ENCODE data around the gene GAB2. TPM values are rescaled to one million over a fixed set of nuclear protein-coding genes. Genes with fewer than 3 reads are reported as not detected.

GAB2 gene
- total and polyA plus RNA-seq, 2 of the 13 experiments (the other 11 are each of a cell fraction or from before 2014, with no cell fraction given) = 4.1 to 8.6 TPM

GRCh38 chr11:78244546-78245255 lies 172.9 kb downstream of the GAB2 start:
- Histone ChIP-seq H3K4me3 (replicated peaks in 1 of 3; ENCODE audit: insufficient read depth in 1 of 3, low read depth in 2 of 3, low read length in 3 of 3) (no peak overlapping the region), H3K4me2 (ENCODE audit: low read depth, low read length) (no peak overlapping the region), H3K27me3 (ENCODE audit: control insufficient read depth in 1 of 2, insufficient read depth in 2 of 2, low read length in 2 of 2) (no peaks in the 10 kb centered on the region), H3K9ac (ENCODE audit: insufficient read depth, low read depth, low read length) (no peak overlapping the region), H4K20me1 (ENCODE audit: insufficient read depth, low read length) (no peaks in the 10 kb centered on the region), H3K36me3 (replicated peaks in 1 of 2; ENCODE audit: control insufficient read depth in 1 of 2, insufficient read depth in 2 of 2, low read length in 2 of 2) (peaks cover 0 to under 1% of the 10 kb centered on the region in 2 experiments; a peak in 2 of 5 replicates), H3K79me2 (ENCODE audit: insufficient read depth, low read length) (no peaks in the 10 kb centered on the region), H2AFZ (ENCODE audit: low read length) (no peak overlapping the region), H3K27ac (ENCODE audit: extremely low read length, insufficient read depth, low read length) (no peak overlapping the region), H3K4me1 (ENCODE audit: insufficient read depth, low read length) (no peaks in the 10 kb centered on the region), H3K9me3 (ENCODE audit: low read length) (peaks cover 9% of the 10 kb centered on the region; the same call in 1 of the 2 replicates)
- ATAC-seq (no peak), FAIRE-seq (no peak), DNase-seq (ENCODE audit: low spot score) (no peak)
- ChIA-PET CTCF (ENCODE audit: low intra/inter-chr PET ratio, low total read pairs) (no interaction called here), POLR2A (no interaction called here)
- in situ Hi-C loops (cut with HindIII; ENCODE audit: extremely low pct_ligation_motif_present, low pct_unique_long_range_greater_than_20kb) (no loop called here), intact Hi-C loops (cut with micrococcal nuclease; ENCODE audit: unreplicated experiment) (no loop called here)
- 92% methylated on average over 4 of the region's 4 CpGs for WGBS (ENCODE audit: low lambda C conversion rate)
- TF ChIP-seq ATF7 (IDR thresholded peaks at IDR 0.05) = peak; percentile 51; the same call in 1 of the 2 replicates
- TF ChIP-seq ATF7 (CRISPR knock-in tag; IDR thresholded peaks at IDR 0.05) = no peak
- TF ChIP-seq, protein P1, sequence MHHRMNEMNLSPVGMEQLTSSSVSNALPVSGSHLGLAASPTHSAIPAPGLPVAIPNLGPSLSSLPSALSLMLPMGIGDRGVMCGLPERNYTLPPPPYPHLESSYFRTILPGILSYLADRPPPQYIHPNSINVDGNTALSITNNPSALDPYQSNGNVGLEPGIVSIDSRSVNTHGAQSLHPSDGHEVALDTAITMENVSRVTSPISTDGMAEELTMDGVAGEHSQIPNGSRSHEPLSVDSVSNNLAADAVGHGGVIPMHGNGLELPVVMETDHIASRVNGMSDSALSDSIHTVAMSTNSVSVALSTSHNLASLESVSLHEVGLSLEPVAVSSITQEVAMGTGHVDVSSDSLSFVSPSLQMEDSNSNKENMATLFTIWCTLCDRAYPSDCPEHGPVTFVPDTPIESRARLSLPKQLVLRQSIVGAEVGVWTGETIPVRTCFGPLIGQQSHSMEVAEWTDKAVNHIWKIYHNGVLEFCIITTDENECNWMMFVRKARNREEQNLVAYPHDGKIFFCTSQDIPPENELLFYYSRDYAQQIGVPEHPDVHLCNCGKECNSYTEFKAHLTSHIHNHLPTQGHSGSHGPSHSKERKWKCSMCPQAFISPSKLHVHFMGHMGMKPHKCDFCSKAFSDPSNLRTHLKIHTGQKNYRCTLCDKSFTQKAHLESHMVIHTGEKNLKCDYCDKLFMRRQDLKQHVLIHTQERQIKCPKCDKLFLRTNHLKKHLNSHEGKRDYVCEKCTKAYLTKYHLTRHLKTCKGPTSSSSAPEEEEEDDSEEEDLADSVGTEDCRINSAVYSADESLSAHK (CRISPR knock-in tag; IDR thresholded peaks at IDR 0.05; ENCODE audit: borderline replicate concordance) = no peak
- TF ChIP-seq ZNF724P (CRISPR knock-in tag; IDR thresholded peaks at IDR 0.05; ENCODE audit: borderline replicate concordance) = no peak
- no peak for TF ChIP-seq GZF1 (CRISPR knock-in tag; IDR thresholded peaks at IDR 0.05)
- no peak for TF ChIP-seq PHF8 (CRISPR knock-in tag; IDR thresholded peaks at IDR 0.05)
- BruUV-seq (replicated peaks) = no TSS peak
